Ascending aorta (tissue), 2 donors: ENCODE results near the gene MTHFD2L. TPM values are rescaled to one million over a fixed set of nuclear protein-coding genes. Genes with fewer than 3 reads are reported as not detected.

Experiments
- DNase-seq, 2 donors: peaks; one replicate each; pipeline ENCODE4 v3.0.0-alpha.2; 2019; ENCODE audit warnings: low spot score in 2 of 2
- H3K27ac ChIP-seq, 2 donors: fragments of 200-600 bp; sonication (generic); one replicate each; pipeline ENCODE4 v1.5.1; 2016 to 2017; ENCODE audit warnings: mild to moderate bottlenecking in 1 of 2
- H3K27me3 ChIP-seq: fragments of 200-600 bp; sonication (generic); one replicate; pipeline ENCODE4 v1.5.1; 2017
- H3K36me3 ChIP-seq, 2 donors: fragments of 200-600 bp; sonication (generic); one replicate each; pipeline ENCODE4 v1.5.1; 2016
- H3K4me1 ChIP-seq, 2 donors: fragments of 200-600 bp; sonication (generic); one replicate each; pipeline ENCODE4 v1.5.1; 2016 to 2017; ENCODE audit warnings: mild to moderate bottlenecking in 1 of 2
- H3K4me3 ChIP-seq, 2 donors: fragments of 200-600 bp; sonication (generic); one replicate each; pipeline ENCODE4 v1.5.1; 2016 to 2017; ENCODE audit warnings: mild to moderate bottlenecking in 1 of 2
- H3K9me3 ChIP-seq, 2 donors: fragments of 200-600 bp; sonication (generic); one replicate each; pipeline ENCODE4 v1.5.1; 2016
- CTCF ChIP-seq, 3 experiments: fragments of 200-600 bp in 2 of 3; fragments of 450-650 bp in 1 of 3; sonication (generic) in 2 of 3; IDR thresholded peaks; one replicate each; pipeline ENCODE4 v1.5.1; 2016 to 2019; ENCODE audit warnings: antibody characterized with exemption in 3 of 3, mild to moderate bottlenecking in 1 of 3, moderate library complexity in 1 of 3
- intact Hi-C: fragments of 100-400 bp; cut with DNase I; formaldehyde crosslinking; loops from one replicate; pipeline ENCODE4 v1.15.1; 2023
- total RNA-seq: library from RNA; depleted of rRNA; stranded (reverse); fragments of >200 nt; gene quantifications from one replicate; pipeline ENCODE4 v1.1.0, GENCODE V29; 2016

Gene MTHFD2L
- total RNA-seq, 1 donor from 2014 or later = not detected

GRCh38 chr4:74219240-74219639 is 61.3 kb downstream of the MTHFD2L start:
- Histone ChIP-seq H3K9me3 (no peaks in the 10 kb centered on the region), H3K27me3 (no peaks in the 10 kb centered on the region), H3K4me3 (no peak overlapping the region), H3K4me1 (no peaks in the 10 kb centered on the region), H3K27ac (no peak overlapping the region), H3K36me3 (no peaks in the 10 kb centered on the region)
- intact Hi-C loops = no loop called here
- no peak for TF ChIP-seq CTCF (IDR thresholded peaks at IDR 0.05)
- DNase-seq = no peak

DNA sequence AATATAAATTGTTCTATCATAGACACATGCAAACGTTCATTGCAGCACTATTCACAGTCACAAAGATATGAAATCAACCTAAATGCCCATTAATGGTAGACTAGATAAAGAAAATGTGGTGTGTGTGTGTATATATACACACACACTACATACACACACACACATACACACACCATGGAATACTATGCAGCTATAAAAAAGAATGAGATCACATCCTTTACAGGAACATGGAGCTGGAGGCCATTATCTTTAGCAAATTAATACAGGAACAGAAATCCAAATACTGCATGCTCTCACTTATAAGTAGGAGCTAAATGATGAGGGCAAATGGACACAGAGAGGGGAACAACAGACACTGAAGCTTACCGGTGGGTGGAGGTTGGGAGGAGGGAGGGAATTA is 65.2 kb downstream of the MTHFD2L start:
- no peak for DNase-seq
- intact Hi-C loops = no loop called here
- Histone ChIP-seq H3K4me3 (no peak overlapping the region), H3K4me1 (no peaks in the 10 kb centered on the region), H3K27ac (no peak overlapping the region), H3K36me3 (no peaks in the 10 kb centered on the region), H3K9me3 (no peaks in the 10 kb centered on the region), H3K27me3 (no peaks in the 10 kb centered on the region)
- no peak for TF ChIP-seq CTCF (IDR thresholded peaks at IDR 0.05)

DNA sequence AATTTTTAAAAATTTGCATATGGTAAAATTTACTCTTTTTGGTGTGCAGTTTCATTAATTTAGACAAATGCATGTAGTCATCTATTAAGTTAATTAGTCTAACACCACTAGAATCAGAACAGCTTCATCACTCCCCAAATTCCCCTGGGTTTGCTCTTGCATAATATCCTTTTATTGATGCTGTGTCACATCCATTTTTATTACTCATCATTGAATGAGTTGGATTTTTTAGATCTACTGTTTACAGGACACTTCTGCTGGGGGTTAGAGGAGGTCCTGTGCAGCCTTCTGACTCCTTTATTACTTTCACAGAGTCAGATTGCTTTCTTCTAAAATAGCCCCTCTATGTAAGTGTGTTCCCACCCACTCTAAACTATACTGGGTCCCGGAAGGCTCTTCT is 65.9 kb downstream of the MTHFD2L start:
- H3K4me3 ChIP-seq = no peak overlapping the region
- intact Hi-C loops = no loop called here
- no peak for TF ChIP-seq CTCF (IDR thresholded peaks at IDR 0.05)
- no peak overlapping the region for H3K27ac ChIP-seq
- H3K9me3 ChIP-seq = no peaks in the 10 kb centered on the region
- no peaks in the 10 kb centered on the region for H3K27me3 ChIP-seq
- H3K36me3 ChIP-seq = no peaks in the 10 kb centered on the region
- no peak for DNase-seq
- H3K4me1 ChIP-seq = no peaks in the 10 kb centered on the region

DNA sequence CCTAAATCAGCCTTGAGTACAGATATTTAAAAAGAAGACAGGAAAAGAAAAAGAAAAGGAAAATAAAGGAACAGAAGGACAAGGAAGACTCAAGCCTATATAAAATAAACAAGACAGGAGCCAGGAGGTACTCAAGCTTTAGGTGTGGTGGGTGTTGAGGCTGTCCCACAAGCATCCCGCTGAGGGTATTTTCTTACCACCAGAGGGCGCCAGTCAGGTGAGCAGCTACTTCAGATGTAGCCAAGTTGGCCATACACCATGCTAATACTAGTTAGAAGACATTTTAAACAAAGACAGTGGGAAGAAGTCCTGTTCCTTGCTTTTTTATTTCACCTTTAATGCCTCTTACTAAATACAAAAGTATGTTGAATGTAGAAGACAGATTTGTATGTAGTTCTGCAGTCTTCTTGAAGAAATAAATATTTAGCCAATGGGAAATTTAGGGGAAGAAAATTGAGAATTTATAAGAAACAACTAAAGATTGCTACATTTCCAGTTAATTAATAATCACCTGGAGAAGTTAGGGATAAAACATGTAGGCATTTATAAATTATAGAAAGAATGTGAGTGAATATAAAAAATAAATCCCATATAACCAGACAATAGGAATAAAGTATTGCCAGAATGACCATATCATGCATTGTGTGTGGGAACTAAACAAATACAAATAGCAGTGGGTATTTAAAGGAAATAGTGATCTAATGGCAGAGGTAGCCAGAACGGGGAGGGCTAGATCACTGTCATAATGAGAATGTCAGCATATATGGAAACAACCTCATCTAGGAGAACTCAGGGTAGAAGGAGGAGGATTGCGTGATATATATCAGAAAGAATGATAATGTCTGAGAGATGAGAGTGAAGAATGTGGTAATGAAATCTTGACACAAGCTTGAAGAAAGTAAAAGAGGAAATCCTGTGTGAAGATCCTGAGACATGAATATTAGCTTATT is 71.0 kb downstream of the MTHFD2L start:
- intact Hi-C loops = no loop called here
- H3K9me3 ChIP-seq = no peaks in the 10 kb centered on the region
- peak in 1 of 2 donors; percentile 76 for DNase-seq
- no peak overlapping the region for H3K4me3 ChIP-seq
- no peaks in the 10 kb centered on the region for H3K36me3 ChIP-seq
- peak in 2 of 3 experiments; percentile 46 to 55 for TF ChIP-seq CTCF (IDR thresholded peaks at IDR 0.05)
- no peak overlapping the region for H3K27ac ChIP-seq
- no peaks in the 10 kb centered on the region for H3K27me3 ChIP-seq
- no peaks in the 10 kb centered on the region for H3K4me1 ChIP-seq

GRCh38 chr4:74230902-74231499 is 73.1 kb downstream of the MTHFD2L start:
- peak in 1 of 2 donors; percentile 11 for DNase-seq
- H3K27ac ChIP-seq = peak overlapping the region in 1 of 2 donors; percentile 12
- TF ChIP-seq CTCF (IDR thresholded peaks at IDR 0.05) = no peak
- H3K36me3 ChIP-seq = no peaks in the 10 kb centered on the region
- H3K4me1 ChIP-seq = no peaks in the 10 kb centered on the region
- no peaks in the 10 kb centered on the region for H3K27me3 ChIP-seq
- intact Hi-C loops = no loop called here
- no peak overlapping the region for H3K4me3 ChIP-seq
- no peaks in the 10 kb centered on the region for H3K9me3 ChIP-seq
